HG02642 (cell line): ENCODE results near the gene CAMTA1.

Source experiments
- ATAC-seq: cut with Tn5 transposase; IDR thresholded peaks from one replicate; pipeline ENCODE4 v1.9.1; 2021; ENCODE audit warnings: mild to moderate bottlenecking; ENCODE audit not compliant: unreplicated experiment, poor library complexity

CAMTA1 gene

DNA sequence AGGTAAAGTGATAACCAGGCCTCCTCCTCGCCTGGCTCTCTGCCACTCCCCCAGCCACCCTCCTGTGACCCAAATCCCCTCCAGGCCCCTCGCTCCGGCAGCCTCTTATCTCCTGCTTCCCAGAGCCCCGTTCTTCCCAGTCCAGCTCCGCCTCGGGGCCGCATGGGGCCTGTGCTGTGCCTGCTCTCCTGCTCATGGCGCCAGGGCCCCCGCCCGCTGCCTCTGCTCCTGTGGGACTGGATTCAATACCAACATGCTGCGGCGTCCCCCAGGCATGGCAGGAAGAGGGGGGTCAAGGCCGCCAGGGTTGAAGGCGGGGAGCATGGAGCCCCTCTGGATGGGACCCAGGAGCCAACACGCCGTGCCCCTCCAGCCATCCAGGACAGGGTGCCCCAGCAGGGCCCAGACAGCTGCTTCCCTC is 772.8 kb downstream of the CAMTA1 start:
- no peak for ATAC-seq

DNA sequence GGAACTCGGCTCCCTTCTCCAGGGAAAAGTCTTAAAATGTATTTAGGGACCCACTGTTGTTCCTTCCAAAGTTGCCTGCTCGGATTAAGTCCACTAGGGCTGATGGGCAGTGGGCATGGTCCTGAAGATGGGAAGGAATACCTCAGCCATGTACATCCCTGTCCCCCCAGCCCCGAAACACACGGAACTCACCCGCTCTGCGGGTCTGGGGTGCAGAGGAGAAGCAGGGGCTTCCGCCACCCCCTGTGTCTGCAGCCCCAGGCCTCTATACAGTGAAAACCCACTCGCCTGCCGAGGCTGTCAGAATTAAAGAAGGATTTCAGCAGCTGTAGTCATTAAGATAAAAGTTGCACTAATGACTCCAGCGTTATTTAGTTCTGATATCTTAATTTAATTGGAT is 773.2 kb downstream of the CAMTA1 start:
- ATAC-seq = no peak

DNA sequence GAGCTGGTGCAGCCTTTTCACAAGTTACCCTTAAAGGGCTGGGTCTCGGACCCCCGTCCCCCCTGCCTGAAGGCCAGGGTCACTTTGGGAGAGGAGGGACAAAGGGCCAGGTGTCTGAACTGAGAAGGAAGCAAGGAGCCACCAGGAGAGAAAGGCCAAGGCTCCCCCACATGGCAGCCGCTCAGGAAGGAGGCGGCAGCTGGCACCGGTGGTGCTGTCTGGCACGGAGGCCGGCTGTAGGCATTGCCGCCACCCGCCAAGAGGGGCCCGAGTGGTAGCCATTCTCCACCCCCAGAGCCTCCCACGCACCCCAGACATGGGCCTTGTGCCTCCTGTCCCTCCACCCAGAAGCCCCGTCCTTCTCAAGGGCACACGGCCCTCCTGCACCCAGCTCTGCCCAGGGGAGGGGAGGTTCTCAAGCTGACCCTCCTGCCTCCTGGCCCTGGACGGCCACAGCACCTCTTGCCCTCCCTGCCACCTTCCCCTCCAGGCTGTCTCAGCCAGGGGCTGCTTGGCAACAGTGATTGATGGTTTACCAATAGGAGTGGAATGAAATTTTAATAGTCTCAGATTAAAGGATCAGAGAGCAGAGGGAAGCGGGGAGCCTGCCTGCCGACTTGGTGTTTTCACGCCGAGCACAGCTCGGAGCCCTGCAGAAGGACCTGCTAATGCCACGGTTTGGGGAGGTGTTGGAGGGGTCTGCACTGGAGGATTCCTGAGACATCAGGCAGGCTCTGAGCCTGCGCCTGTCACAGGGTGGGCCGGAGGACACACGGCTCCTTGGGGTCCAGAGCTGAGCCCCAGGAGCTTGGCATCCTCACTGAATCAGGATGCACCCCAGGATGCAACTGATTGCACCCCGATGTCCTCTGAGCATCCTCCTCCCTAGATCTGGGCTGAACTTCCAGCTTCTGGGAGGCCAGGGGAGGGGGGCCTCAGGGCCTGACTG is 773.9 kb downstream of the CAMTA1 start:
- ATAC-seq = no peak

DNA sequence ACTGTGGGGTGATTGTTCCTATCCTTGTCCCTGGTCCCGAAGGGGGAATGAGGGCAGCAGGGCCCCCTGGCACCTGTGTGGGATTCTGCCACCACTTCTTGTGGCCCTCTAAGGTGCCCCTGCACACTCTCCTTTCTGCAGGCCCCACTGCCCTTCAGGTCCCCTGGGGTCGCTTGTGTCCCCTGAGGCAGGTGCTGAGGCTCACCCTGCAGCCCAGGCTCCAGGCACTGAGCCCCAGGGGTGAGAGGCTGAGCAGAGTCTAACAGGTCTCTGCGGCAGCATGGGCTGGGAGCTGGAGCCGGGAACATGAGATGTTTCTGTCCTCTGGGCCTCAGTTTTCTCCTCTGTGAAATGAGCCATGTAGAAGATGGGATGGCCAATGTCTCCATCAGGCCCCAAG is 774.9 kb downstream of the CAMTA1 start:
- ATAC-seq = no peak

DNA sequence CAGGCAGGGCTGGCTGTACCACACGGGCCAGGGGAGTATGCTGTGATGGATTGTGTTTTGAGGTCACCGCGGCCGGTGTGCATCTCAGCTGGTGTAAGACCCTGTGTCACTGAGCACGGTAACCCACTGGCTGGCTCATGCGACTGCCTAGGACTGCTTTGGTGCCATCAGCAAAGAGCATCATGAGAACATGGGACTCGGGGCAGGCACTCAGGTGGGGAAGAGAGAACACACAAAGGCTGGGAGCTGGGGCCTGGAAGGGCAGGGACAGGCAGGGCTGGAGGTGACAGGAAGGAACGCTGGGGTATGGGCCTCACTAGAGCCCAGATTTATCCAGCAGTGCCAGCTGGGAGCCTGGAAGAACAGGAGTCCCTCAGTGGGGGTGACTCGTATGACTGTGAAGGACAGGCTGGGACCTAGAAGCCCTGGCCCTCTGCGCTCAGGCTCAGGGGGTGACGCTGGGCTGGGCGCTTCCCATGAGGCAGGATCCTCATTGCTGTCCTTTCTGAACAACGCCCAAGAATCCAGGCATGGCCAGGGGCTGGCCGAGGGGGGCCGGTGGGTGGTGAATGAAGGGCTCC is 775.4 kb downstream of the CAMTA1 start:
- no peak for ATAC-seq

DNA sequence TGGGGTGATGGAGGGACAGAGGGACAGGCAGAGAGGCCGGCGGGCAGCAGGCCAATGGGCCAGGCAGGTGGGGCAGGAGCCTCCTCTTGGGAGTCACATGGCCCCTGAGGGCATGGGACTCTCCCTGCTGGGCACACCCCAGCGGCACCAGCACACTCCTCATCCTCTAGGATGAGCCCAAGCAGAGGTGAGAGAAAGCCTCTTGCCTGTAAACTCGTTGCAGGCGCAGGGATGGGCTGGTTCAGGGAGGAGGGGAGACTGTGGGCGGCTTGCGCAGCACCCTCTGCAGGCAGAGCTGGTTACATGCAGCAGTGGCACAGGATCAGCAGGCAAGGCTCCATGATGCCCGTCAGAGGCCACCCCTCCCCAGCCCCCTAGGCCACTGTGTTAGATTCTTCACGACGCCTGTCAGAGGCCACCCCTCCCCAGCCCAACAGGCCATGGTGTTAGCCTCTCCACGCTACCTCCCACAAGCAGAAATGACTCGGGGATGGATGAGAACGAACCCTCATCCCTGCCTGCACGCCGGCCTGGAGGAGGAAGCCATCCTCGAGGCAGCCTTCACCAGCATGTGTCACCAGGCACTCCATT is 776.2 kb downstream of the CAMTA1 start:
- no peak for ATAC-seq

DNA sequence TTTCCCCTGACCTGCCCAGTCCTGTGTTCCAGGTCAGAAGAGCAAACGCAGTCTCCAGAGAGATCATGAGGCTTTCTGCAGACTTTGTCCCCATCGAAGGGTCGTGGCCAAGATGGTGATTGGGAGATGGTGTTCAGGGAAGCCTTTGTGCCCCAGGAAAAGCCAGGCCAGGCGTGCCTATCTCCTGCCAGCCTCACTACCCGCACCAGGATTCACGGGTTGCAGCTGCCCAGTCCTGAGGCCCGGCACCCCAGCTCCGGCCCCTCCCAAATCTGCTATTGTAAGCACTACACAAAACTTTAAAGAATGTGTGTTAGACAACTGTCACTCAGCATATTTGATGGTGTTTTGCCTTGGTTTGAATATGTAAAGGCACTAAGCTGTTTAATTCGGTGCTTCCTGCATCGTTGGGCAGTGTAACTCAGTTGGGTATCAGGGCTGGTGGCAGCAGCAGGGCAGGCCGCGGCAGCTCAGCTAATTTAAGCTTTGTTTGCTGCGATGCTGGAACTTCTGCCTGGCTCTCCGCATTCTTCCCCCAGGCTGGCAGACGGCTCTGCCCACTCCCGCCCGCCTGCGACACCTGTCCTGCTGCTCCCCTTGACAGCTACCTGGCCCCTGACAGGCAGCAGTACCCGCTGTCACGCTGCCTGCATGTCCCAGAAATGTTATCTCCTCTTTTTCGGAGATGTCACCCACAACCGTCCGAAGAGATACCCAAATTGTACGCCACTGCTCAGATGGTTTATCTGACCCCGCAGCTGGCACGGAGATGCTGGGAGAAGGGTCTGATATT is 776.9 kb downstream of the CAMTA1 start:
- no peak for ATAC-seq

DNA sequence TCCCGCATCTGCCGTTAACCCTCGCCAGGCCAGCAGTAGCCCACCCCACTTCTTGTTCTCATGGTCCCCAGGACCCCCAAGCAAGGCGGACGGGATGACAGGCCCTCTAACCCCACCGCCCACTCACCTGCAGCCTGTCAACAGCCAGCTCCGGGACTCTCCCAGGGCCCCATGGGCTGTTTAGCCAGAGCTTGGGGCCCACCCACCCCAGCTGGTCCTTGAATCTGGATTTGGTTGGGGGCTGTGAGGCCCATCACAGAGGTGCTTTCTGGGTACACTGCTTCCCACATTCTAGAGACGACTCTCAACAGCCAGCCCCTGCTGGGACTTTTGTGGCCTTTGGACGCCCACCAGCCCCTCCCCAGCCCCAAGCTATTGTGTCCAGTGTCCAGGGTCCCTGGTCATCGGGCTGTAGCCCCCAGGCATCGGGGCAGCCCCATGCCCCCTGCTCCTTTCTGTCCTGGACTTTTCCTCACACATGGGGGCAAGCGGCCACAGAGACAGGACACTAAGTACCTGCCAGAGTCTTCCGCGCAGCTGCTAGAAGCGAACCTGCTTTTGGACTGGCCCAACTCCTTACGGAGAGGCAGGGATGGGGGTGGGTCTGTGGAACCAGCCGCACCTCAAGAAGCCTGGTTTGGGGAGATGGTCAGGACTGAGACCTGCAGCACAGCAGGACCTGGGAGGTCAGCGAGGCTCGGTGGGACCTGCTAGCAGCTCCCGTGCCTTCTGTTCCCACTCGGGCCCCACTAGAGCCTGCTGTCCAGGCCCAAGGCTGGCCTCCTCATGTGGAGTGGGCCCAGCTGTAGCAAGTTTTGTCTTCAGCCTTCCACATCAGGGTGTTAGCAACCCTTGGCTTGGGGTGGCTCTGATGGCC is 777.7 kb downstream of the CAMTA1 start:
- no peak for ATAC-seq

DNA sequence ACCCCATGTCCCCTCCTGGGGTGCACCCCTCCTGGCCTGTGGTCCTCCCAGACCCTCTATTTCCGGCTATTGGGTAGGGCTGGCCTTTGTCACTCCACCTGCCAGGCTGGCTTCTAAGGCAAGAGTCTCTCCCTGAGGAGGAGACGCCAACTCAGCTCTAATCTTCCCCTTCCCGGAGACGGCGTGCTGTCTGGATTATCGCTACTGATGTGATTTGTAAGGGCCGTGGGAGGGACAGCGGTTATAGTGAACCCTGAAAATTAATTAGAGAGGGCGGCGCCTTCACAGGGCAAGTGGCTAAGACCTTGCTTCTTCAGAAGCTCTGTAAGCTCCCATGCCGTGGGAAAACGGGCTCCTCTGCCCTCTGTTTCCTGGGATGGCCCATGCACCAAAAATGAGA is 778.9 kb downstream of the CAMTA1 start:
- no peak for ATAC-seq

DNA sequence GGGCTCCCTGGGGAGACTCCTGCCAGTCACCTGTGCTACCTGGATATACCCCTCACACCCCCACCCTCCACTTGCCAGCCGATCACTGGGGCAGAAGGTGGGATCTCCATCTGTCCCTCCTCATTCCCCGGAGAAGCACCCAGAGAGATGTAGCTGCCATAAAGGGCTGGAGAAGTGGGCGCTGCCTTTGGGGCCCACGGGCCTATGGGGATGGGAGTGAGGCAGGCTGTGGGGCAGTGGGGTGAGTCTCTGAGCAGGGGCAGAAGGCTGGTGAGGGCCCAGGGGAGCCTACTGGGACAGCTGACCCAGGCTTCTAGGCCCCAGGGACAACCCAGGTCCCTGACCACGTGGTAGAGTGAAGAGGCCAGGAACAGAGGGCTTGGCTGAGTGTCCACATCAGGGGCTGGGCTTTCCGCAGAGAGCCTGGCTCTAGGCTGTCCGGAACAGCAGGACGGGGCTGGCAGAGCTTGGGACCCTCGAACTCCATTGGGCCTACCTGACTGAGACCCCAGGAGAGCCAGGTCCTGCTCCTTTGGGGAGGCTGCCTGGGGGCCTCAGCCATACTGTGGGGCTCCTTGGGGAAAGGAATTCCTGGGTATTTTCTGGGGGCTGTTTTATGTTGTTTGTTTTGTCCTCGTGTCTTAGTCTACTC is 780.0 kb downstream of the CAMTA1 start:
- no peak for ATAC-seq

DNA sequence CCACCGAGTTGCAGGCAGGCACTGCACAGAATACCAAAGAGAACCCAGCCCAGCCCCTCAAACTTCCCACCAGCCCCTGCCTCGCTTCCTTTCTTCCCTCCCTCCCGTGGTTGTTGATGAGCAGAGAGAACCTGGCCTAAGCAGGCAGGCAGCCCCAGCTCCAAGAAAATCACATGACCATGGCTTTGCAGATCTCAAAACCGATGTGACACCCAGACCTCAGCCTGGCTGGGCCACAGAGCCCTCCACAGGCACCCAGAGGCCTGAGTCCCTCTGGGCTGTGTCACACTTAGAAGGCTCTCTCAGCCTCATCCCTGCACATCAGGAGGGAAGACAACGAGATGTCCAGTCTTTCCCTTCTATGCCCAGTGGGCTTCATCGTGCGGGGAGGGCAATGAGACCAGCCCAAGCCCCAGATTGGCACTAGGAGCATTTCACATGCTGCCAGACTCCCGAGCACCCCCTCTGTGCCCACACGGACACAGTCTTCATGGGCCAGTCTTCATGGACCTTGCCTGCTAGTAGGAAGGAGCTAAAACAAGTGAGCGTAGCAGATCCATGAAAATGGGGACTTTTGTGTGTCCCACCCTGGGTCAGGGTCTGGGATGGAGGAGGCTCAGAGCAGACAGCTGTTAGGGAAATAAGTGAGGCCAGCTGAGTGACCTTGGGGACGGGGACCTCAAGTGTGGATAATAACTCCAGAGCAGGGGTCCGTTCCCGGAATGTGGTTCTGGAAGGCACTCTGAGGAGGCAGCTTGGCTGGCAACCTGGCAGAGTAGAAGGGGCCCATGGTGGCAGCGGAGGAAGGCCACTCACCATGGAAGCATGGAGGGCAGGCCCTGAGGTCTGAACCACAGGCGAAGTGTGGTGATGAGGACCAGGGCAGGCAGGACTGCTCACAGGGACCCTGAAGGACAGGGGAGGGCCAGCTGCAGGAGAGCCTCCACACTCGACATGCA is 781.4 kb downstream of the CAMTA1 start:
- no peak for ATAC-seq

DNA sequence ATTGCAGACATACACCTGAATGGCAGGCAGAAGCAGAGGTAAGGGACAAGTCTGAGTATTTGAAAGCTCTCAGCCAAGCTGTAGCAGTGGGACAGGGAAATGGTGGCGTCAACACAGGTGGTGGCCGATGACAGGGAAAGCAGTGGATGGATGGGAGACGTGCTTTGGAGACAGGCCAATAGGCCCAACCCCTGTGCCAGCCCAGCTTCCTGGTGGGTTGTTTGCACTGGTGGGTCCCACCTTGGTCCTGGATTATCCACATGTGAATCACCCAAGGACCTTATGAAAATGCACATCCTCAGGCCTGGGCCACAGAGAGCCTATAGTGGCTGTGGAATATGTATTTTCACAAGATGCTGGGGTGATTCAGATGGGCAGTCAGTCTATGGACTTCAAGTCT is 782.1 kb downstream of the CAMTA1 start:
- ATAC-seq = no peak

DNA sequence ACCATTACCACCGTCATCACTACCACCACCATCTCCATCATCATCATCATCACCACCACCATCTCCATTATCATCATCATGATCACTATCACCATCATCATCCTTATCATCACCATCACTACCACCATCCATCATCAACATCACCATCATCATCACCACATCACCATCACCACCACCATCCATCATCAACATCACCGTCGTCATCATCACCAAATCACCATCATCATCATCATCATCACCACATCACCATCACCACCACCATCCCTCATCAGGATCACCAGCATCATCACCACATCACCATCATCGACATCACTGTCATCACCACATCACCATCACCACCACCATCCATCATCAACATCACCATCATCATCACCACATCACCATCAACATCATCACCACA is 782.8 kb downstream of the CAMTA1 start:
- no peak for ATAC-seq

DNA sequence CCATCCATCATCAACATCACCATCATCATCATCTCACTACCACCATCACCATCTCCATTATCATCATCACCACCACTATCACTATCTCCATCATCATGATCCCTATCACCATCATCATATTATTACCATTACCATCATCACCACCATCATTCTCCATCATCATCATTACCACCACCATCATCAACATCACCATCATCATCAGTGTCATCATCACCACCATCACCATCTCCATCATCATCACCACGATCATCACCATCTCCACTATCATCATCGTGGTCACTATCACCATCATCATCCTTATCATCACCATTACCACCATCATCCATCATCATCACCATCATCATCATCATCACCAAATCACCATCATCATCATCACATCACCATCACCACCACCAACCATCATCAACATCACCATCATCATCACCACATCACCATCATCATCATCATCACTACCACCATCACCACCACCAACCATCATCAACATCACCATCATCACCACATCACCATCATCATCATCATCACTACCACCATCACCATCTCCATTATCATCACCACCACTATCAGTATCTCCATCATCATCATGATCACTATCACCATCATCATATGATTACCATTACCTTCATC is 783.8 kb downstream of the CAMTA1 start:
- no peak for ATAC-seq

DNA sequence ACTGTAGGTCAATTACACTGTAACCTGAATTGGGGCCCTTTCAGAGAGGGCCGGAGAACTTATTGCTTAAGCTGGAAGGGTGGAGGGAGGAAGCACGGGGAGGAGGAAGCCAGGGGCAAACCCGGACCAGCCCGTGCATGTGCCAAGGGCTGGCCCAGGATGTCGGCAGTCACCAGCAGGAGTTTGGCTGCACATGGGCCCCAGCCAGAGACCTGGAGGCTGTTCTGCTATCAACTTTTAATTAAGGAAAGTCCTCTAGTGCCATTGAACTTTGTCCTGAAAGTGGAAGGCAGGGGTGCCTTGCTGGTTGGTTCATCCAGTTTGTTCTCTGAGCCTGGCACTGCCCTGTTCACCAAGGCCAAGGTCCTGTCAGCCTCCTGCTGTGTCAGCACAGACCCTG is 785.1 kb downstream of the CAMTA1 start:
- ATAC-seq = no peak

DNA sequence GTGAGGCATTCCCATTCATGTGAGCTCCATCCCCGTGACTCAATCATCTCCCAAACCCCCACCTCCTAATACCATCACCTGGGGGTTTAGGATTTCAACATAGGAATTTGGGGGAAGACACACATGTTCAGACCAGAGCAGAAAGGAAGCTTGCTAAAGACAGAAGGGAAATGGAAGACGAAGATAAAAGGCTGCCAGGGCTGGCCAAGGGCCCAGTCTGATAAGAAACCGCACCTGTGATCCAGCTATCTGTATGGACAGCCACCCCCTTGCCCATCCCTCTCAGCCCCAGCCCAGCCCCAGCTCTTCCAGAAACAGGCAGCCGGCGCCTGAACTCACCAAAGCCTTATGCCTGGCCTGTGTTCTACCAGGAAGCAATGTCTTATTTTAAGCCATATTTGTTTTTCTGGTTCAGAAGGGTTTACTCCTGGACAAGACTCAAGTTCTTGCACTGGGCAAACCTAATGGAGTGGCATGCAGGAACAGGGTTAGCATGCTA is 787.4 kb downstream of the CAMTA1 start:
- ATAC-seq = no peak

DNA sequence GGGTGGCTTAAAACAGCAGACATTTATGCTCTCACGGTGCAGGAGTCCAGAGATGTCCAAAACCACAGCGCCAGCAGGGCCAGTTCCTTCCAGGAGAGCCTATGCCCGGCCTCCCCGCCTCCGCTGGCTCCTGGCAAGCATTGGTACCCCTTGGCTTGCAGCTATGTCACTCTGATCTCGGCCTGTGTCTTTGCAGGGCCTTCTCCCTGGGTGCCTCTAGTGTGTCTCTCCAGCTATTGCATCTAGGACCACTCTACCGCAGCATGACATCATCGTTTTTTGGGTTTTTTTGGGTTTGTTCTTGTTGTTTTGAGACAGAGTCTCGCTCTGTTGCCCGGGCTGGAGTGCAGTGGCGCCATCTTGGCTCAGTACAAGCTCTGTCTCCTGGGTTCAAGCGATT is 788.2 kb downstream of the CAMTA1 start:
- no peak for ATAC-seq
